PFSK-1 (cell line): ENCODE data around the gene EHMT2. TPM values are rescaled to one million over a fixed set of nuclear protein-coding genes. Genes with fewer than 3 reads are reported as not detected.
A peak's percentile ranks its signal among the peaks of the same experiment; 100 is the strongest.

Experiments
- FOXP2 ChIP-seq: optimal IDR thresholded peaks from 2 replicates; pipeline ENCODE3; 2011; ENCODE audit warnings: borderline replicate concordance, control low read depth, inconsistent platforms; ENCODE audit not compliant: insufficient read depth; ENCODE audit errors: extremely low read length, extremely low read depth
- POLR2AphosphoS5 ChIP-seq: IDR thresholded peaks from 2 replicates; pipeline ENCODE4 v1.6.1; 2012; ENCODE audit warnings: low read depth, mild to moderate bottlenecking, control low read depth, low read length, moderate library complexity
- REST ChIP-seq, 2 experiments: IDR thresholded peaks; 2 replicates each; pipeline versions ENCODE4 v1.6.1 to v1.8.0; 2011 to 2012; ENCODE audit warnings: low read depth in 2 of 2, low read length in 2 of 2, control low read depth in 1 of 2, inconsistent platforms in 1 of 2, mild to moderate bottlenecking in 1 of 2, moderate library complexity in 1 of 2; ENCODE audit not compliant: insufficient read depth in 1 of 2
- SIN3A ChIP-seq: IDR thresholded peaks from 2 replicates; pipeline ENCODE4 v1.6.1; 2012; ENCODE audit warnings: mild to moderate bottlenecking, low read length, moderate library complexity, borderline replicate concordance; ENCODE audit not compliant: insufficient read depth
- TAF1 ChIP-seq: IDR thresholded peaks from 2 replicates; pipeline ENCODE4 v1.6.1; 2012; ENCODE audit warnings: low read length, control low read depth, borderline replicate concordance; ENCODE audit not compliant: insufficient read depth
- polyA plus RNA-seq: library from polyadenylated mRNA; unstranded; fragments of >200 nt; gene quantifications from one replicate; pipeline ENCODE4 v1.2.1, GENCODE V29; 2012; ENCODE audit warnings: low read depth, missing spikeins; ENCODE audit not compliant: insufficient read length

Gene EHMT2
- polyA plus RNA-seq = 149 TPM

GRCh38 chr6:31897612-31898382 lies at the start of gene EHMT2:
EHMT2 (minus strand) TSS chr6:31897698; CDS start chr6:31897677, 21 bp downstream.
- TF ChIP-seq SIN3A (no peak), TAF1 (peak; percentile 64; the same call in 1 of the 2 replicates), REST (IDR thresholded peaks at IDR 0.05; ENCODE audit: insufficient read depth in 1 of 2, low read depth in 2 of 2, low read length in 2 of 2) (0 out of 4 replicates have a peak, but pooled peaks of 1 of the 2 experiments have one; percentile 7), FOXP2 (no peak), POLR2AphosphoS5 (peak; percentile 55; the same call in 1 of the 2 replicates)

GRCh38 chr6:31947070-31947675 lies 49.7 kb upstream of the EHMT2 start:
- TF ChIP-seq TAF1 (no peak), REST (IDR thresholded peaks at IDR 0.05; ENCODE audit: insufficient read depth in 1 of 2, low read depth in 2 of 2, low read length in 2 of 2) (no peak), FOXP2 (no peak)

GRCh38 chr6:31946370-31946885 lies 48.9 kb upstream of the EHMT2 start:
- no peak for TF ChIP-seq SIN3A
- no peak for TF ChIP-seq FOXP2
- no peak for TF ChIP-seq REST (IDR thresholded peaks at IDR 0.05; ENCODE audit: insufficient read depth in 1 of 2, low read depth in 2 of 2, low read length in 2 of 2)
- TF ChIP-seq POLR2AphosphoS5 = no peak
- TF ChIP-seq TAF1 = no peak

GRCh38 chr6:31945507-31946369 lies 48.2 kb upstream of the EHMT2 start, which contains the start of gene CFB:
CFB (plus strand) TSS chr6:31946095; CDS start chr6:31946222, 127 bp downstream.
- TF ChIP-seq REST (IDR thresholded peaks at IDR 0.05; ENCODE audit: insufficient read depth in 1 of 2, low read depth in 2 of 2, low read length in 2 of 2) (no peak), SIN3A (no peak), TAF1 (no peak), FOXP2 (no peak), POLR2AphosphoS5 (no peak)
